OCI-LY3 (cell line): Measurements from ENCODE around the gene CEACAM19.
"Not testable (repeated sequence)": the region's sequence is repeated elsewhere in the genome, so short reads cannot be mapped to it uniquely, and the experiment has no call there.

Experiments used
- H2AFZ ChIP-seq: fragments of 200-600, 300-600 bp; shearing (Covaris generic); 2 replicates; pipeline ENCODE4 v1.6.0; 2014; ENCODE audit warnings: antibody characterized with exemption, low read depth, low read length
- H3K27ac ChIP-seq: fragments of 200-600, 300-600 bp; sonication (generic); 2 replicates; pipeline ENCODE4 v1.5.1; 2014; ENCODE audit warnings: mild to moderate bottlenecking, low read length, moderate library complexity, mixed read lengths
- H3K27me3 ChIP-seq: fragments of 200-600, 300-600 bp; sonication (generic); 2 replicates; pipeline ENCODE4 v1.6.1; 2014; ENCODE audit warnings: low read depth, low read length, mixed read lengths
- H3K36me3 ChIP-seq: fragments of 200-600, 300-600 bp; sonication (generic); replicated peaks from 2 replicates; pipeline ENCODE3; 2014; ENCODE audit warnings: low read depth, low read length, mixed read lengths
- H3K4me1 ChIP-seq: fragments of 300-600, 200-600 bp; sonication (generic); 2 replicates; pipeline ENCODE4 v1.6.1; 2014; ENCODE audit warnings: low read length, mixed read lengths
- H3K4me2 ChIP-seq: fragments of 200-600, 300-600 bp; sonication (generic); 2 replicates; pipeline ENCODE4 v1.6.1; 2014; ENCODE audit warnings: low read length, mixed read lengths
- H3K4me3 ChIP-seq: fragments of 300-600, 200-600 bp; sonication (generic); 2 replicates; pipeline ENCODE4 v1.5.1; 2014; ENCODE audit warnings: antibody characterized with exemption, mild to moderate bottlenecking, low read length, moderate library complexity
- H3K79me2 ChIP-seq: fragments of 300-600, 200-600 bp; shearing (Covaris generic); 2 replicates; pipeline ENCODE4 v1.6.1; 2014; ENCODE audit warnings: mild to moderate bottlenecking, low read length, mixed read lengths
- H3K9ac ChIP-seq: fragments of 300-600, 200-600 bp; shearing (Covaris generic); 2 replicates; pipeline ENCODE4 v1.6.0; 2014; ENCODE audit warnings: mild to moderate bottlenecking, low read length, moderate library complexity
- H3K9me3 ChIP-seq: fragments of 200-600, 300-600 bp; shearing (Covaris generic); 2 replicates; pipeline ENCODE4 v1.6.1; 2014; ENCODE audit warnings: low read length, mixed read lengths; ENCODE audit not compliant: insufficient read depth
- H4K20me1 ChIP-seq: fragments of 200-600, 300-600 bp; sonication (generic); 2 replicates; pipeline ENCODE4 v1.6.1; 2016; ENCODE audit warnings: low read length, mixed read lengths; ENCODE audit not compliant: insufficient read depth
- CTCF ChIP-seq: fragments of 200-600, 300-600 bp; sonication (generic); IDR thresholded peaks from 2 replicates; pipeline ENCODE4 v1.5.1; 2014; ENCODE audit warnings: antibody characterized with exemption, low read length, low read depth
- EZH2phosphoT487 ChIP-seq: fragments of 200-600 bp; shearing (Covaris generic); IDR thresholded peaks from 2 replicates; pipeline ENCODE4 v1.6.1; 2018; ENCODE audit warnings: antibody characterized with exemption, mixed run types, low read depth

Gene CEACAM19

GRCh38 chr19:44626048-44626624, 45.1 kb upstream of the CEACAM19 start:
- Histone ChIP-seq H3K36me3 (no peaks in the 10 kb centered on the region), H2AFZ (no peak overlapping the region), H3K79me2 (no peaks in the 10 kb centered on the region), H3K4me3 (no peak overlapping the region), H3K4me1 (no peaks in the 10 kb centered on the region), H3K9ac (no peak overlapping the region), H3K9me3 (no peaks in the 10 kb centered on the region), H3K4me2 (no peak overlapping the region), H3K27me3 (peaks cover 21% of the 10 kb centered on the region), H3K27ac (no peak overlapping the region), H4K20me1 (no peaks in the 10 kb centered on the region)
- TF ChIP-seq CTCF (no peak), EZH2phosphoT487 (no peak)

- Histone ChIP-seq H3K4me2 (no peak overlapping the region), H3K9me3 (no peaks in the 10 kb centered on the region), H3K9ac (no peak overlapping the region), H4K20me1 (no peaks in the 10 kb centered on the region), H3K27ac (no peak overlapping the region), H3K4me3 (no peak overlapping the region), H3K4me1 (no peaks in the 10 kb centered on the region), H3K27me3 (peaks cover 16% of the 10 kb centered on the region), H3K79me2 (no peaks in the 10 kb centered on the region), H3K36me3 (no peaks in the 10 kb centered on the region), H2AFZ (no peak overlapping the region)
- no peak for TF ChIP-seq CTCF
- TF ChIP-seq EZH2phosphoT487, result no peak
Measured at GRCh38 chr19:44627631-44628030, 43.7 kb upstream of the CEACAM19 start.

- Histone ChIP-seq H3K79me2 (no peaks in the 10 kb centered on the region), H3K4me3 (no peak overlapping the region), H3K27me3 (peaks cover 16% of the 10 kb centered on the region), H2AFZ (no peak overlapping the region), H4K20me1 (no peaks in the 10 kb centered on the region), H3K36me3 (no peaks in the 10 kb centered on the region), H3K4me1 (no peaks in the 10 kb centered on the region), H3K9ac (no peak overlapping the region), H3K9me3 (no peaks in the 10 kb centered on the region), H3K27ac (no peak overlapping the region), H3K4me2 (no peak overlapping the region)
- no peak for TF ChIP-seq EZH2phosphoT487
- TF ChIP-seq CTCF, result no peak
Measured at GRCh38 chr19:44628793-44629192, 42.5 kb upstream of the CEACAM19 start.

GRCh38 chr19:44631611-44632010, 39.7 kb upstream of the CEACAM19 start:
- not testable (repeated sequence) for H3K4me1 ChIP-seq, H3K79me2 ChIP-seq, H3K9me3 ChIP-seq, H3K27ac ChIP-seq, H3K4me3 ChIP-seq, H3K9ac ChIP-seq, H2AFZ ChIP-seq, H3K4me2 ChIP-seq, H3K36me3 ChIP-seq, H4K20me1 ChIP-seq
- peaks cover 28% of the 10 kb centered on the region for H3K27me3 ChIP-seq

- H3K9me3 ChIP-seq, H2AFZ ChIP-seq, H4K20me1 ChIP-seq, H3K27ac ChIP-seq, H3K79me2 ChIP-seq, H3K4me1 ChIP-seq, H3K36me3 ChIP-seq, H3K4me3 ChIP-seq, H3K4me2 ChIP-seq, H3K9ac ChIP-seq: not testable (repeated sequence)
- peaks cover 35% of the 10 kb centered on the region for H3K27me3 ChIP-seq
Measured at GRCh38 chr19:44634058-44634457, 37.2 kb upstream of the CEACAM19 start.
